HL-60 (cell line): ENCODE data around the gene STYX.

Experiments
- CTCF ChIP-seq: IDR thresholded peaks from one replicate; pipeline ENCODE4 v1.5.1; 2011; ENCODE audit warnings: low read length, control low read depth, inconsistent platforms; ENCODE audit not compliant: insufficient read depth
- GABPA ChIP-seq: IDR thresholded peaks from 2 replicates; pipeline ENCODE4 v1.6.1; 2012; ENCODE audit warnings: low read depth
- POLR2AphosphoS5 ChIP-seq: IDR thresholded peaks from 2 replicates; pipeline ENCODE4 v1.6.1; 2012; ENCODE audit warnings: low read depth
- REST ChIP-seq: IDR thresholded peaks from 2 replicates; pipeline ENCODE4 v1.6.1; 2012; ENCODE audit warnings: low read depth; ENCODE audit not compliant: insufficient replicate concordance
- SPI1 ChIP-seq: IDR thresholded peaks from 2 replicates; pipeline ENCODE4 v1.6.1; 2012; ENCODE audit warnings: low read depth, mild to moderate bottlenecking, borderline replicate concordance

DNA sequence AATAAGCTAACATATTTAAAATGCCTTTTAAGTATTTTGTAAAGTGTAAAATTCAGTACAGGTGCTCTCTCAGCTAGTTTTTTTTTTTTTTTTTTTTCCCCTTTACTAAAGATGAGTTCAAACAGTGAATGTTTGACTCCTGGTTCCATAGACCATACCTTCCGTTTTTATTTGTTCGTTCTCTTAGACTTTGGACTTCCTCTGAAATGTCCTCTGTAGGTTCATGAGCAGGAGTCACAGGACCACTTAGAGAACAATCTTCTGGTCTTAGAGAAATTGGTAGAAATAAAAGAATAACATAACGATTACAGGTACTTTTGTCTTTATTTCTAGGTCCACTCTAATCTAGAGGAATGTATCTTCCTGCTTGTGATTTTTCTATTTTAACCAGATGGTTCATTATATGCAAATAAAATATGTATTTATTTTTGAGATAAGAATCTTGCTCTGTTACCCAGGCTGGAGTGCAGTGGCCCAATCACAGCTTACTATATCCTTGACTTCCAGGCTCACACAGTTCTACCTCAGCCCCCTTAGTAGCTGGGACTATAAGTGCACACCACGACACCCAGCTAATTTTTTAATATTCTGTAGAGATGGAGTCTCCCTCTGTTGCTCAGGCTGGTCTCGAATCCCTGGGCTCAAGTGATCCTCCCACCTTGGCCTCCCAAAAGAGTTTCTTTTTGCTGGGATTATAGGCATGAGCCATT lies 25.8 kb downstream of the STYX start:
- TF ChIP-seq CTCF = no peak
- TF ChIP-seq POLR2AphosphoS5 = no peak
- no peak for TF ChIP-seq GABPA
- no peak for TF ChIP-seq REST
- no peak for TF ChIP-seq SPI1
